HG03342 (cell line): ENCODE data around the gene MAGEA6.
"Not testable (repeated sequence)": the region's sequence is repeated elsewhere in the genome, so short reads cannot be mapped to it uniquely, and the experiment has no call there.

ENCODE experiments used
- ATAC-seq: cut with Tn5 transposase; IDR thresholded peaks from one replicate; pipeline ENCODE4 v1.9.1; 2021; ENCODE audit warnings: mild to moderate bottlenecking, moderate library complexity; ENCODE audit not compliant: unreplicated experiment

The MAGEA6 gene, protein sequence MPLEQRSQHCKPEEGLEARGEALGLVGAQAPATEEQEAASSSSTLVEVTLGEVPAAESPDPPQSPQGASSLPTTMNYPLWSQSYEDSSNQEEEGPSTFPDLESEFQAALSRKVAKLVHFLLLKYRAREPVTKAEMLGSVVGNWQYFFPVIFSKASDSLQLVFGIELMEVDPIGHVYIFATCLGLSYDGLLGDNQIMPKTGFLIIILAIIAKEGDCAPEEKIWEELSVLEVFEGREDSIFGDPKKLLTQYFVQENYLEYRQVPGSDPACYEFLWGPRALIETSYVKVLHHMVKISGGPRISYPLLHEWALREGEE

DNA sequence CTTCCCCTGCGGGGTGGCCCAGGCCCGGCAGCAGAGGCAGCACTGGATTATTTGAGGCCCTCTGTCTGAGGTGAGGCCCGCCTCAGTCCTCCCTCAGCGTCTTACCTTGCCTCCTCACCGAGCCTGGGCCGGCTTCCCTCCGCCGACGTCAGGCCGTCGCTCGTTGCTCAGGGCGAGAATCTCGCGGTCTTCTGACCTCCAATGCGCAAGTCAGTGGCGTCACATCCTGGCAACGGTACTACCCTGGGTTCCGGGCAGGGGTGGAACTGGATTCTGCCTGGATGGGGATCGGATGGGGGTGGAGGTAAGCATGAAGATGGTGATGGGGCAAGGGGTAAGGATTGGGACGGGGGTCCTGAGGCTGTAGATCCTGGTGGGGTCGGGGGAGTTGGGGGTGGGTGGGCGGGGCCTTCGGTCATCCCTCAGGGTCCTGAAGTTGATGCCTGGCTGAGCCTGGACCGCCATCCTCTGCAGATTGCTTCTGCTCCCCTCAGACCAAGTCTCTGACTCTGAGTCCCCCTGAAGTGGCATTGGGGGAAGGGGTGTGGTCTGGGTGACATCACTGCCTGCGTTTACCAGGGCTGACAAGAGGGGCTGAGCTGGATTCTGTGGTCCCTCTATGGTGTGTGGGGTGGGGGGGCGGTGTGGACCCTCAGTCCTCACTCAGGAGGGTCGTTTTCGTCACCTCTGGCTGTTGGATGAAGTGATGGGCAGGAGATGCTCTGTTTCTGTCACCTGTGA, at the start of gene MAGEA6:
MAGEA6 (minus strand) TSS at position 141 of the 741 bp plus-strand sequence. CDS start 2,039 bp downstream, outside the sequence.
- ATAC-seq, result not testable (repeated sequence)

- no peak for ATAC-seq
Observed at GRCh38 chrX:152819266-152819665, 49.8 kb upstream of the MAGEA6 start.

- no peak for ATAC-seq
Observed at GRCh38 chrX:152818356-152818755, 48.9 kb upstream of the MAGEA6 start.

GRCh38 chrX:152817078-152817764, 47.7 kb upstream of the MAGEA6 start:
- ATAC-seq, result no peak

DNA sequence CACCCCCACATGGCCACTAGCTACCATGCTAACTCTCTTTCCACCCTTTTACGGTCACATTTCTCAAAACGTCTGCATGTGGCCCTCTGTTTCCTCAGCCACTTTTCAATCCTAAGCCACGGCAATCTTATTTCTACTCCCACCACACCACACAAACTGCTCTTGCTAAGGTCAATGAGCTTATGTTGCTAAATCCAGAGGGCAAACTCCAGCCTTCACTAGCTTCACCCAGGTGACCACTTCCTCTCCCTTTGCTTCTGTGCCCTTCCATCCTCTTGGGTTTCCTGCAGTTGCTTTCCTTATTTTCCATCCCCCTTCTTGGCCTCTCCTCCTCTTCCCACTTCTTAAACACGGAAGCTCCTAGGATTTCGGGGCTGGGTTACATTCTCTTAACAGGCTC, 44.6 kb upstream of the MAGEA6 start:
- no peak for ATAC-seq

DNA sequence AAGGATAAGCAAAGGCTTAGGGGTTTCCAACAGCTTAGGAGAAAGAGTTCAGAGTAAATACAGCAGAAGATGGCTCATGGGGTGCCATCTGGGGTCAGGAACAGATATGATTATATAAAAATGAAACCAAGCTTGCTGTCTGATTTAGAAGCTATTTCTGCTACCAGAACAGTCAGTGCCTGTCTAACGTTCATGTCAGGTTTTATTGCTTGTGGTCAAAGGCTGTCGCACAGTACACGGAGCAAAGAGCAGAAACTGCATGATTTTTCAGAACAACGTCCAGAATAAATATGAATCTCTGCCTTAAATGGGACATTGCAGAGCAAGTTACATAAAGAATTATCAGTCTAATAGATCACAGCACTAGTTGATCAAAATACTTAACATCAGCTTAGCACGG, 43.7 kb upstream of the MAGEA6 start:
- ATAC-seq, result no peak

DNA sequence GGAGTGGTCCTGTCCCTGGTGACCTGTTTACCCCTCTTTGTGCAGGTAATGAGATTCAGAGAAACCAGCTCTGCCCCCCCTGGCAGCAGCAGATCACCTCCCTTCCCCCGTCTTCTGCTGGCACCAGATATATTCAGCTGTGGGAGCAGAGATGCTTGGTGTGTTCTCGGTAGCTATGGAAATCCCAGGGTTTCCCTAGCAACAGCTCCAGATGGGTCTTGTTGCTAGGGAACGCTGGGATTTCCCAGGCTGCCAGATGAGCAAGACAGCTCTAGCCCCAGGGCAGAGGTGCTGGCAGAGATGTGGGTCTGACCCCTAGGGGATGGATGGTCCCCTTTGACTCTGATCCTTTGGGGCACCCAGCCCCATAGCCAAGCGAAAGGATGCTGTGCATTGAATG, 40.9 kb upstream of the MAGEA6 start:
- no peak for ATAC-seq

DNA sequence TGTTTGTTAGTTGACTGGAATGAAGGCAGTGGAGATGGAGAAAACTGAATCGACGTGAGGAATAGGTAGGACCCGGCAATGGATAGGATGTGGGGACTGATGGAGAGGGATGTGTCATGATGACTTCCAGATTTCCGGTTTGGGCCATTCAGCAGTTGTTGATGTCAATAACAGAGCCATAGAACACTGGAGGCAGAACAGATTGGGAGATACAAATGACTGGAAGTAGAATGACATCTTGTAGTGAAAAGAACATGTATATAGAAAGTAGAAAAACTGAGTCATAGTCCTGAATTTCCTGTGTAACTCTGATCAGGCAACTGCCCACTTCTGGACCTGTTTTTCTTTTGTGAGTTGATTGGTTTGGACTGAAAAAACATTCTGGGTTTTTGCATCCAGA, 36.5 kb upstream of the MAGEA6 start:
- ATAC-seq, result no peak

DNA sequence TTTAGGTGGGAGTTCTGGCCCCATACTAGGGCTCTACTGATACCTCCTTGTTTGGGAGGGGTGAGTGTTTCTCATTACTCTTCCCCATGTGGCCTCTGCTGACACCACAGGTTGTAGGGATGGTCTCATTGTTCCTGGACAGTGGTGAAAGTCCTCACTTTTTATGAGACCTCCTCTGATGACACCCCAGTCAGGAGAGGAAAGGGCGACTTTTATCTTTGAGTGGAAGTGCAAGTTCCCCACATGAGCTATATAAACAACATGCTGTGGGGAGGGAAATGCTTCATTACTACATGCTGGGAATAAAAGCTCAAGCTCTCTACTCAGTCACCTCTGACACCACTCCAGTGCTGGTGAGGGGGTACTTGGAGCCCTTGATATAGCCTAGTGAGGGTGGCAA, 29.5 kb upstream of the MAGEA6 start:
- no peak for ATAC-seq

DNA sequence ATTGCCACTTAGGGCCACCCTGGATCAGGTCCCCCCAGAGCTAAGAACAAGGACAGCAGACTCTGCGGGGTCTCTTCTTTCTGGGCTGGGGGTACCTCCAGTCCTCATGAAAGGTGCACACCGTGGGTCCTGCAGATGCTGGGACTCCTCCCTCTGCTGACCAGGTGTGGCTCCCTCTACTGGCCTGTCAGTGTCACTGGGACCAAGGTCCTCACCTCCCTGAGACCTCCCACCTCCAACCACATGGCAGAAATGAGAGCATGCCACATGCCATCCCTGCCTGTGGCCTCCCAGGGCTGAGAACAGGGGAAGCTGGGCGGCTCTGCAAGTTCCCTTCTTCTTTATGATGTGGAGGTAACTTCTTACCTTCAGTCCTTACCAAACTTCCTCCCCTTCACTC, 17.6 kb upstream of the MAGEA6 start:
- ATAC-seq, result peak; percentile 82

DNA sequence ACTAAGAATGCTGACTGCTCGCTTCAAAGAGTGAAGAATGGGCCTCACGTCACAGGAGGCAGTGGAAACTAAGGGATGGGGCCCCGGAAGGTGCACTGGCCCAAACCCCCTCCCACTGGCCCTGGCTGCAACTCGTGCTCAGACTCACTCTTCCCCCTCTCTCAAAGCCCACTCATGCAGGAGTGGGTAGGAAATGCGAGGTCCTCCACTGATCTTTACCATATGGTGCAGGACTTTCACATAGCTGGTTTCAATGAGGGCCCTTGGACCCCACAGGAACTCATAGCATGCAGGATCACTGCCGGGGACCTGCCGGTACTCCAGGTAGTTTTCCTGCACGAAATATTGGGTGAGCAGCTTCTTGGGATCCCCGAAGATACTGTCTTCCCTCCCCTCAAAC, 2.9 kb downstream of the MAGEA6 start:
- ATAC-seq, result not testable (repeated sequence)

GRCh38 chrX:152761582-152761981, 7.9 kb downstream of the MAGEA6 start:
- not testable (repeated sequence) for ATAC-seq

DNA sequence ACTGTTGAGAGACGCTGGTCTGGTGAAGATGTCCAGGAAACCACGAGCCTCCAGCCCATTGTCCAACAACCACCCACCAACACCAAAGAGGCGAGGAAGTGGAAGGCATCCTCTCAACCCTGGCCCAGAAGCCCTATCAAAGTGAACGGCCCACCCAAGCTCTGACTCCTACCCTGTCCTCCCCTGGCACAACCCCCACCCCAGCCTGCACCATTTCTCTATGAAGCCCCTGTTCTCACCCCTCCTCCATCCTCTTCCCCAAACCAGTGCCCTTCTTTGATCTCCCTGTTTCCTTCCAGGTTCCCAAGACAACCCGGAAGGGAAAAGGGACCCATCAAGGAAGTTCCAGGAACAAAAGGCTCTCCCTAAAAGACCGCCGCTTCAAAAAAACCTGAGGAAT, 9.9 kb downstream of the MAGEA6 start:
- ATAC-seq, result not testable (repeated sequence)

DNA sequence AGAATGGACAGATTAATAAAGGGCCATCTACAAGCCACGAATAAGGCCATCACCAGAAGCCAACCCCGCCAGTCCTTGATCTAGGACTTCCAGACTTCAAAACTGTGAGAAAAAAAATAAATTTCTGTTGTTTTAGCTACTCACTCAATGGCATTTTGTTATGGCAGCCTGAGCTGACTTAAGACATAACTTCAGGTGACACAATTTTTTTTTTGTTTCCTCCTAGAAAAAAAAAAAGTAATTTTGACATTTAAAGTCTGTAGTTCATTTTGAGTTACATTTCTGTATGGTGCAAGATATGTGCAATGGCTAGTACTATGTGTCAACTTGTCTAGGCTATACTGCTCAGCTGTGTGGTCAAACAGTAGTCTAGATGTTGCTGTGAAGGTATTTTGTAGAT, 10.6 kb downstream of the MAGEA6 start, which contains the start of gene CSAG3:
CSAG3 (plus strand) TSS at position 301 of the 400 bp plus-strand sequence.
- ATAC-seq, result not testable (repeated sequence)

DNA sequence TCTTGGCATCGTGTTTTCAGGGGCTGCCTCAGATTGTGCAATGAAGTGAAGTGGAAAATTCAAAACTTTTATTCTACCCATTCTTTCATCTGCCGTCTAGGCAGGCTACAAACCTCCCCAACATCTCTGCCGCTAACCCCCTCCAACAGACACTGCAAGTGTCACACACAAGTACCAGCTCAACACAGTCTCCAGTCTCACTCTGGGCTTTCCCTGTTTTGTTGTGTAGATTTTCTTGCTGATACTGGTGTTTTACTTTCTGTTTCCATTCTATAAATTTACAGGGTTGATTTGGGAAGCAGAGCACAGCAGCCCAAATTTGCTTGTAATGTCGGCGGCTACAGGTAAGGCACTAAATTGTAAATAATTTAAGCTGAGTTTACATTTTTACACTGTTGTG, 14.6 kb downstream of the MAGEA6 start:
- ATAC-seq, result not testable (repeated sequence)

GRCh38 chrX:152753686-152754650, 15.5 kb downstream of the MAGEA6 start, which contains the start of gene MAGEA2:
Gene MAGEA2, minus strand, starts transcription at chrX:152753842. Its CDS starts 2,479 bp downstream, at chrX:152751363.
- ATAC-seq, result not testable (repeated sequence)

DNA sequence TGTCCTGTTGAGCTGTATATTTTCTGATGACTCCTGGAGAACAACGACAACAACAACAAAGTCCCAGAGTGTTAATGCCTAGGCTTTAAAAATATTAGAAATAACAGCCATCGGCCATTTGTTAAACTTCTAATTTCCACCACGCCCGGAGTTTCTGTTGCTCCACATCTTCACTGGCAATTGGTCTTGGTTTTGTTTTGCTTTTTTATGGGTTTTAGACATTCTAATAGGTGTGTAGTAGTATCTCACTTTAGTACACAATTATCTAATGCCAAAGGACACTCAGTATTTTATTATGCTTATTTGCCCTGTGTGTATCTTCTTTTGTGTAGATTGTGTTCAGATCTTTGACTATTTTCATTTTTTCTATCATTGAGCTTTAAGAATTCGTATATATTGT, 30.9 kb downstream of the MAGEA6 start:
- ATAC-seq, result no peak

DNA sequence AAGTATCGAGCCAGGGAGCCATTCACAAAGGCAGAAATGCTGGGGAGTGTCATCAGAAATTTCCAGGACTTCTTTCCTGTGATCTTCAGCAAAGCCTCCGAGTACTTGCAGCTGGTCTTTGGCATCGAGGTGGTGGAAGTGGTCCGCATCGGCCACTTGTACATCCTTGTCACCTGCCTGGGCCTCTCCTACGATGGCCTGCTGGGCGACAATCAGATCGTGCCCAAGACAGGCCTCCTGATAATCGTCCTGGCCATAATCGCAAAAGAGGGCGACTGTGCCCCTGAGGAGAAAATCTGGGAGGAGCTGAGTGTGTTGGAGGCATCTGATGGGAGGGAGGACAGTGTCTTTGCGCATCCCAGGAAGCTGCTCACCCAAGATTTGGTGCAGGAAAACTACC, 33.0 kb downstream of the MAGEA6 start:
- not testable (repeated sequence) for ATAC-seq

- ATAC-seq, result no peak
Observed at GRCh38 chrX:152735860-152736511, 33.5 kb downstream of the MAGEA6 start.

- ATAC-seq, result no peak
Observed at GRCh38 chrX:152735101-152735500, 34.4 kb downstream of the MAGEA6 start.
